Testis (tissue), 3 donors: ENCODE data around the gene ARHGAP31. TPM values are rescaled to one million over a fixed set of nuclear protein-coding genes. Genes with fewer than 3 reads are reported as not detected.
A peak's percentile ranks its signal among the peaks of the same experiment; 100 is the strongest.

Experiments used
- DNase-seq: peaks from one replicate; pipeline ENCODE4 v3.0.0-alpha.2; 2019
- H3K27ac ChIP-seq, 2 donors: fragments of 200-600 bp; sonication (generic); one replicate each; pipeline ENCODE4 v1.5.1; 2019
- H3K27me3 ChIP-seq: fragments of 200-600 bp; sonication (generic); one replicate; pipeline ENCODE4 v1.5.1; 2019
- H3K36me3 ChIP-seq: fragments of 200-600 bp; sonication (generic); one replicate; pipeline ENCODE4 v1.5.1; 2017; ENCODE audit warnings: low read depth; ENCODE audit errors: missing control alignments
- H3K4me1 ChIP-seq: fragments of 200-600 bp; sonication (generic); one replicate; pipeline ENCODE4 v1.5.1; 2019
- H3K4me3 ChIP-seq, 2 donors: fragments of 200-600 bp; sonication (generic); one replicate each; pipeline ENCODE4 v1.5.1; 2017 to 2019
- H3K9me3 ChIP-seq: fragments of 200-600 bp; sonication (generic); one replicate; pipeline ENCODE4 v1.5.1; 2017
- CTCF ChIP-seq, 3 experiments: fragments of 450-650 bp in 2 of 3; fragments of 200-600 bp in 1 of 3; sonication (generic) in 1 of 3; IDR thresholded peaks; one replicate each; pipeline ENCODE4 v1.5.1; 2016 to 2019; ENCODE audit warnings: antibody characterized with exemption in 3 of 3, mild to moderate bottlenecking in 2 of 3, moderate library complexity in 1 of 3
- POLR2A ChIP-seq: fragments of 450-650 bp; IDR thresholded peaks from one replicate; pipeline ENCODE4 v1.6.1; 2017; ENCODE audit warnings: antibody characterized with exemption, mild to moderate bottlenecking, moderate library complexity
- WGBS, 2 donors: methylation state at CpG; one replicate each; pipeline ENCODE4 v1.1.5; 2018; 5-methylcytosine and 5-hydroxymethylcytosine counted together
- intact Hi-C: fragments of 100-400 bp; cut with DNase I; formaldehyde crosslinking; loops from one replicate; pipeline ENCODE4 v1.15.1; 2023; ENCODE audit warnings: low total_unique reads
- polyA plus RNA-seq: library from polyadenylated mRNA; stranded (reverse); fragments of 350-450 nt; fragmentation: Illumina TruSeq; extraction: RNeasy Lipid Tissue Mini Kit (QIAGEN cat#74804); gene quantifications from one replicate; pipeline ENCODE4 v1.2.3, GENCODE V29; 2014; ENCODE audit warnings: low read depth, low replicate concordance; ENCODE audit not compliant: insufficient read depth
- total RNA-seq, 2 donors: library from RNA; depleted of rRNA; stranded (reverse); fragments of >200 nt; gene quantifications; one replicate each; pipeline ENCODE4 v1.2.3, GENCODE V29; 2016

The ARHGAP31 gene
- total and polyA plus RNA-seq, 3 donors from 2014 or later: 5.2 to 6.2 (median 5.6) TPM

GRCh38 chr3:119401503-119402440 lies 107.6 kb downstream of the ARHGAP31 start:
- H3K36me3 ChIP-seq: no peaks in the 10 kb centered on the region
- WGBS, 2 donors: 59 to 69% methylated on average over 36 of the region's 36 CpGs
- no peak for TF ChIP-seq CTCF (IDR thresholded peaks at IDR 0.05)
- no peak for TF ChIP-seq POLR2A

DNA sequence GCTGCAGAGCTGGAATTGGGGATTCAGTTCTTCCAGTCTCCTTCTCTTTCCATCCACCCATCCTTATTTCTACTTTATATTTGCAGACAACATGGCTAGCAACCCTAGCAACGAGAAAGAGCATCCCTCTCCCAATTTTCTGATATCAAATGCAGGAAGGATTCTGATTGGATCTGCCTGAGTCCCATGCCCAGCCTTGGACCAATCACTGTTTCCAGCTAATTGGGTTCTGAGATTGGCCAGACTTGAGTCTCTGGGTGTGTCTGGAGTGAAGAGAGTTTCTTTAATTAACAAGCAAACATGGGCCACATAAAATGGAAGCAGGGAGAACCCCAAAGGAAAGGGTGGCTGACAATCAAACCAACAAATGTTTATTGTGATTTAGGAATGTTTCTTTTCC lies 108.6 kb downstream of the ARHGAP31 start:
- intact Hi-C loops: no loop called here
- Histone ChIP-seq H3K9me3 (no peaks in the 10 kb centered on the region), H3K27me3 (no peaks in the 10 kb centered on the region), H3K4me1 (no peaks in the 10 kb centered on the region), H3K36me3 (no peaks in the 10 kb centered on the region), H3K4me3 (no peak overlapping the region), H3K27ac (no peak overlapping the region)
- TF ChIP-seq CTCF (IDR thresholded peaks at IDR 0.05) (no peak), POLR2A (no peak)
- DNase-seq: no peak
- WGBS, 2 donors: 67 to 80% methylated on average over 1 of the region's 1 CpG

More at GRCh38 chr3:119401503-119402440, 107.6 kb downstream of the ARHGAP31 start:
- Histone ChIP-seq H3K27me3 (no peaks in the 10 kb centered on the region), H3K9me3 (no peaks in the 10 kb centered on the region), H3K27ac (no peak overlapping the region), H3K4me1 (no peaks in the 10 kb centered on the region), H3K4me3 (peak overlapping the region in 1 of 2 donors; percentile 7)
- intact Hi-C loops: no loop called here
- DNase-seq: no peak

DNA sequence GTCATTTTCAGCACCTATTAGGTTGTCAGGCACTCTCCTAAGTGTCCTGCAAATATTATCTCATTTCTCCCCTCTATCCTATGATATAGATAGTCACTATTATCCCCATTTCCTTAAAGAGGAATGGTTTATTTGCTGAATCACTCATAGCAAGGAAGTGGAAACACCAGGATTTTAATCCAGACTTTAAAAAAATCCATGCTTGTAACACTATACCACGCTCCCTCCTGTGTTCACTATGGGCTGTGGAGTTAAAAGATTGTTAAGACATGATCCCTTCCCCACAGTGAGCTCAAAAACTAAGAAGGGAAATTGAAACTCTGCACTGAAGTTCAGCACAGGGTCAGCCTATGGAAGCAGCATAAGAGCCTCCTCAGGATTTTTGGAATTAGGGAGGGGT lies 109.0 kb downstream of the ARHGAP31 start:
- Histone ChIP-seq H3K27me3 (no peaks in the 10 kb centered on the region), H3K36me3 (no peaks in the 10 kb centered on the region), H3K27ac (no peak overlapping the region), H3K4me1 (no peaks in the 10 kb centered on the region), H3K9me3 (no peaks in the 10 kb centered on the region), H3K4me3 (no peak overlapping the region)
- TF ChIP-seq POLR2A (no peak), CTCF (IDR thresholded peaks at IDR 0.05) (no peak)
- intact Hi-C loops: no loop called here
- DNase-seq: no peak
- WGBS, 2 donors: 89 to 91% methylated on average over 1 of the region's 1 CpG

- Histone ChIP-seq H3K27ac (no peak overlapping the region), H3K36me3 (no peaks in the 10 kb centered on the region), H3K4me1 (no peaks in the 10 kb centered on the region), H3K9me3 (no peaks in the 10 kb centered on the region), H3K4me3 (no peak overlapping the region), H3K27me3 (no peaks in the 10 kb centered on the region)
- WGBS, 2 donors: 85 to 91% methylated on average over 2 of the region's 2 CpGs
- no peak for DNase-seq
- TF ChIP-seq CTCF (IDR thresholded peaks at IDR 0.05) (no peak), POLR2A (no peak)
- intact Hi-C loops: no loop called here
Observed at GRCh38 chr3:119405315-119405714, 111.1 kb downstream of the ARHGAP31 start.
